ENCODE results near the gene AGPAT3.
A peak's percentile ranks its signal among the peaks of the same experiment; 100 is the strongest.

AGPAT3 gene

GRCh38 chr21:43956670-43957035 is 91.6 kb downstream of the AGPAT3 start:
- Histone ChIP-seq H3K36me3 (ENCODE audit: low read depth) (peaks cover 8% of the 10 kb centered on the region; the same call in 1 of the 2 replicates), H3K27me3 (ENCODE audit: insufficient read depth, poor library complexity, severe bottlenecking) (no peaks in the 10 kb centered on the region), H3K4me3 (ENCODE audit: severe bottlenecking) (no peak overlapping the region), H3K9me3 (ENCODE audit: severe bottlenecking) (no peaks in the 10 kb centered on the region), H3K4me1 (ENCODE audit: insufficient read depth, poor library complexity, severe bottlenecking) (no peaks in the 10 kb centered on the region), H3K27ac (ENCODE audit: poor library complexity, severe bottlenecking) (no peak overlapping the region)
- no peak for TF ChIP-seq CTCF (IDR thresholded peaks at IDR 0.05; ENCODE audit: poor library complexity, severe bottlenecking)
- ATAC-seq (ENCODE audit: low read depth) (no peak), DNase-seq (ENCODE audit: low spot score) (no peak)

GRCh38 chr21:43957128-43957571 is 92.1 kb downstream of the AGPAT3 start:
- no peaks in the 10 kb centered on the region for H3K9me3 ChIP-seq (ENCODE audit: severe bottlenecking)
- DNase-seq (ENCODE audit: low spot score) (peak; percentile 50), ATAC-seq (ENCODE audit: low read depth) (no peak)
- peaks cover 8% of the 10 kb centered on the region; the same call in 1 of the 2 replicates for H3K36me3 ChIP-seq (ENCODE audit: low read depth)
- H3K4me3 ChIP-seq (ENCODE audit: severe bottlenecking), result no peak overlapping the region
- no peak overlapping the region for H3K27ac ChIP-seq (ENCODE audit: poor library complexity, severe bottlenecking)
- no peaks in the 10 kb centered on the region for H3K4me1 ChIP-seq (ENCODE audit: insufficient read depth, poor library complexity, severe bottlenecking)
- TF ChIP-seq CTCF (IDR thresholded peaks at IDR 0.05; ENCODE audit: poor library complexity, severe bottlenecking), result no peak
- H3K27me3 ChIP-seq (ENCODE audit: insufficient read depth, poor library complexity, severe bottlenecking), result no peaks in the 10 kb centered on the region

- ATAC-seq (ENCODE audit: low read depth), result no peak
- no peaks in the 10 kb centered on the region for H3K27me3 ChIP-seq (ENCODE audit: insufficient read depth, poor library complexity, severe bottlenecking)
- DNase-seq (ENCODE audit: low spot score), result no peak
- no peak overlapping the region for H3K27ac ChIP-seq (ENCODE audit: poor library complexity, severe bottlenecking)
- H3K4me3 ChIP-seq (ENCODE audit: severe bottlenecking), result no peak overlapping the region
- no peaks in the 10 kb centered on the region for H3K9me3 ChIP-seq (ENCODE audit: severe bottlenecking)
- H3K36me3 ChIP-seq (ENCODE audit: low read depth), result peaks cover 8% of the 10 kb centered on the region; the same call in 1 of the 2 replicates
- H3K4me1 ChIP-seq (ENCODE audit: insufficient read depth, poor library complexity, severe bottlenecking), result no peaks in the 10 kb centered on the region
- TF ChIP-seq CTCF (IDR thresholded peaks at IDR 0.05; ENCODE audit: poor library complexity, severe bottlenecking), result no peak
These were observed 92.8 kb downstream of the AGPAT3 start for GRCh38 chr21:43957611-43958362.

GRCh38 chr21:43958364-43959158 is 93.5 kb downstream of the AGPAT3 start:
- no peak for TF ChIP-seq CTCF (IDR thresholded peaks at IDR 0.05; ENCODE audit: poor library complexity, severe bottlenecking)
- Histone ChIP-seq H3K27ac (ENCODE audit: poor library complexity, severe bottlenecking) (no peak overlapping the region), H3K4me1 (ENCODE audit: insufficient read depth, poor library complexity, severe bottlenecking) (no peaks in the 10 kb centered on the region), H3K27me3 (ENCODE audit: insufficient read depth, poor library complexity, severe bottlenecking) (no peaks in the 10 kb centered on the region), H3K9me3 (ENCODE audit: severe bottlenecking) (no peaks in the 10 kb centered on the region), H3K36me3 (ENCODE audit: low read depth) (peaks cover 8% of the 10 kb centered on the region; the same call in 1 of the 2 replicates), H3K4me3 (ENCODE audit: severe bottlenecking) (no peak overlapping the region)
- ATAC-seq (ENCODE audit: low read depth) (no peak), DNase-seq (ENCODE audit: low spot score) (no peak)

Data from RWPE2 (cell line).